Measurements from ENCODE around the gene DRC1.

- TF ChIP-seq POLR2A (IDR thresholded peaks at IDR 0.05) (no peak), CTCF (IDR thresholded peaks at IDR 0.05) (no peak)
Measured at GRCh38 chr2:26363323-26363722, 38.4 kb upstream of the DRC1 start.

Measured in lower leg skin (tissue), 3 donors.